NCI-H460 (cell line): Measurements from ENCODE around the gene LMOD2. TPM values are rescaled to one million over a fixed set of nuclear protein-coding genes. Genes with fewer than 3 reads are reported as not detected.
A peak's percentile ranks its signal among the peaks of the same experiment; 100 is the strongest.

Source experiments
- DNase-seq: peaks from one replicate; pipeline ENCODE4 v3.0.0-alpha.2; 2016; ENCODE audit warnings: low read depth; ENCODE audit errors: extremely low read depth
- total RNA-seq: library from RNA; depleted of rRNA; stranded (reverse); fragments of >200 nt; shearing (Covaris generic); gene quantifications from 2 replicates; pipeline ENCODE4 v1.2.3, GENCODE V29; 2014

The LMOD2 gene
- total RNA-seq, 1 experiment from 2014 or later: not detected

DNA sequence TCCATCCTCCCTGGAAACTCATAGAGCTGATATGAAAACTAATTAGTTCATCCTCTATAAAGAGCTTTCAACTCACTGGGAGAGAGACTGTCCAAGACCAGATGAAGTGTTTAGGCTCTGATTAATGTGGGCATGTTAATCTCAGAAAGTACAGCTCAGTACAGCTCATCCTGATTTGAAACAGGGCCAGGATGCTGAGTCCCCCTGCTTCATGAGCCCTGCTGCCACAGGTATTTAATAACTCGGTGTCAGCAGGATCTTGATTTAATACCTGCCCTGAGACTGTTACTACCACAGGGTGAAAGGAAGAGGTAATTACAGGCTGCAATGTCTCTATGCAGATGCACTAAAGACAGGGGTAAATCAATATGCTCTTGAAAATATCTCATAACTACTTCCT, 10.8 kb downstream of the LMOD2 start:
- no peak for DNase-seq

DNA sequence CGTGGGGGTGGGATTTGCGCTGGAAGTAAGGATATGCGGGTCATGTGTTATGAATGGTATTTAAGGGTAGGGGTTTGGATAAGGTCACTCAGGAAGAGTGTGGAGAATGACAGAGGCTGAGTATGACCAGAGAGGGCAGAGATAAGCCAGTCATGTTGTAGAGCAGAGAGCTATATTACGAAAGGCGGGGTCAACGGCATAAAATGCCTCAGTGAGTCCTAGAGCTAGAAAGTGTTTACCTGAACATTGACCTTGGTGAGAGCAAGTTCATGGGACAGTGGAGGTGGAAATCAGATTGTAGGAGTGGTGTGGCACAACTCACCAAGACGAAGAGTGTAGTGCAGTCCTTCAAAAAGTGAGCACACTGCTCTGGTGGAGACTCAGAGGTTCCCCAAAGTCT, 13.8 kb downstream of the LMOD2 start:
- DNase-seq: no peak

DNA sequence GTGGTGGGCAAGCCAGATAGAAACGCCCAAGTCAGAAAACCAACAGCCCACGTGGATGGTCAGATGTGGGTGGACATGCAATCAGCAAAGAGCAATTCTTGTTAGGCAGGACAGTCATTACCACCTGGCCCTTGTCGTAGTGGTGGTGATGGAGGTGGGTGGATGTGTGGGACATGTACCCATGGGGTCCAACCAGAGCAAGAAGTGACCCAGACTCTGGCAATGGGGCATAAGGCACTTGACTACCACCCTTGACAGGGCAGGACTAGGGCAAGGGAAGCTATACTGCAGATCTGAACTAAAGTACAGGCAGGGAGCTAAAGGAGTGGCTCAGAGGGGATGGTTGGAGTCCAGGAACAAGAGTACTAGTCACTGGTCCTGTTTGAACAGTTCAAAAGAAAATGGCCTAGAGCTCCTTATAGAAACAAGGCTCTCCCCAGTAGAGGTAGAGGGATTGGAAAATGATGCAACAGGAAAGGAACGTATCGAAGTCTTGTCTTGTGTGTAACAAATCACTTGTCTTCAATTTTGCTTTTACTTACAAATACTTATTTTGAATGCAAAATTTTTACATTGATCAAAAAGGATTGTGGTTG, 17.6 kb downstream of the LMOD2 start:
- no peak for DNase-seq

DNA sequence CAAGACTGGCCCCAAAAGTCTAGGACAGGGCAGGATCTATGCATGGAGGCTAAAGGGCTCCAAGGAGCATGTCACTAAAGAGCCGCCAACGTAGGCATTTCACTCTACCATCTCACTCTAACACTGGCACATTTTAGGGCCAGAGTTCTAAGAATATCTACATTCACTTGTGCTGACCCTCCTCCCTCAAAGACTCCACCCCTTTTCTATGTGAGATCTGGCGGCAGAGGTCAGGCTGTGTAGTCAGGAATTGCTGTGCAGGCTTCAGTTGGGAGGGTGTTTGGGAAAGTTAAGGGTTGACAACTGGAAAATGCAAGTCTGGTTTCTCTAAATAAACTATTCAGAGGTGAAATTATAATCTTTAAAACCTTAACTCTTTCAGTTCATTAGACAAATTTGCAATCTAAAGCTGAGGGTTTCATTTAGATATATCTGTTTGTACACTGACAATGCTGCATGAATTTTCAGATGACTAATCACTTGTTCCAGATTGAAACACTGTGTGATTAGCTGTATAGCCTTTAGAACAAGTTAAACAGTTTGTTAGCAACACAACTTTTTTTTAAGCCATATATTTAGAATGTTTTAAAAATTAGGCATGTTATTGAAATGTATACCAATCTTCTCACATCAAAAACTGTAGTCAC, 18.2 kb downstream of the LMOD2 start:
- no peak for DNase-seq

DNA sequence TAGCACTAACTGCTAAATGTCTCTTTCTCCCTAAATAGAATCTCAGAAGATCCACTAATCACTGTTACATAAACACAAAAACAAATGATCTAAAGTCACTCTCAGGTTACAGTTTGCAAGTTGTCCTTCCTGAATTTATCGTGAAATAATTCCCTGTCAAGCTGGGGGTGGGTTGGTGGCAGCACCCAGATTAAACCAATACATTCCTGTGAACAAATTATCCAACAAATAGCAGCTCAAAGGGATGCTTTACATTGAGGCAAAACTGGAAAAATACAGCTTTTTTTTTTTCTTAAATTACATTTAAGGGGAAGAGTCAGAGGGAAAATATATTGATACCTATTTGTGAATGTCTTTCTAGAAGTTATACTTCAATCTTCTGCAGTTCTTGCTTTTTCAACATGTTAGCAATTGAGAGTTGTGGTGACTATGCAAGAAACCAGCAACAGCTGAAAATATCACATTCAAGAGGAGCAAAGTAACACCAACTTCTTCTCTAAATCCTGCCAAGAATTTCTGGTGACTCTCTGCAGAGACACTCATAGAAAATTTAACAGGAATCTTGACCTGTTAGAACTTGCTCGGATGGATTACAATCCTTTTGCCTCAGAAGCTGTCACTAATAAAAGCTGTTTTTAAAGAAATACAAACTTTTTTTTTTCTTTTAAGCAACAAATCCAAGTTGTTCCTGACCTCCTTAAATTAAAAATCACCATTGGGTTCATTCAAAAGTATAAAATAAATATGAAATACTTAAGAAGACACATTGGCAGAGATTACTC, 18.9 kb downstream of the LMOD2 start:
- no peak for DNase-seq

DNA sequence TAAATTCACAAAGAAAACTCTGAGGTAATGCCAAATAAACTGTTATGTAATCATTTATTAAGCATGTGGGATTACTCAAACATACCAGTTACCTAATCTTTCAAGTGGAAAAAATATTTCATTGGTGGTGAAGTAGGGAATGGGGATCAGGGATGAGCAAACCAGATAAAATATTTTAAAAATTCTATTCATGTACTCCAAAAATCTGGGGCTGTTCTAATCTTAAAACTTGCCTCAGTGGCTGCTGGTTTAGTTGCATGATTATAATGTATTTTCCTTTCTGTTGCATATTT, 19.5 kb downstream of the LMOD2 start:
- no peak for DNase-seq

DNA sequence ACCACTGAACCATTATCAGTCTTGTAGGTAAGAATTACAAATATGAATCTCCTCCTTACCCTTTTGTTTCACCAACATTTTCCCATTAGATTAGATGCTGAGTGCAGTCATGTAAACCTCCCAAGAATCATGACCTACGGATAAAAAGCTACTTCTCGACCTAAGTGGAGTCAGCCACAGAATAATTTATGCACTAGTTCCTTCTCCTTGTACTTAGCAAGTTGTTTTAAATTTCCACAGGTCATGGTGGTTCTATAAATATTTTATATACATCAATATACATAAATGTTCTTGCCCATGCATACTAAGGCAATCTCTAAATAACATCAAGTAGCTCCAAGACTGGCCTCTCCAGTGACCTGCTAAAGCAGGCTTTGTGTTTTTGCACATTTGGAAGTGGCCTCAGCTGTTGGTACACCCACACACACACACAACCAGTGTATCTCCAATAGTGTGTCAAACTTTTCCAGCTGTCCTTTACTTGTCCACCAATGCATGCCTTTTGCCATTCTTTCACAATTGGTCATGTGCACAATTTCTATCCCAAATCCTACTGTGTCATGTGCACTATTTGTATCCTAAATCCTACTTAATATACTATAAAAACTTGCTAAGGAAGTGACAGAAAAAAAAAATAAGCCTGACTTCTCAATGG, 21.5 kb downstream of the LMOD2 start:
- DNase-seq: no peak

DNA sequence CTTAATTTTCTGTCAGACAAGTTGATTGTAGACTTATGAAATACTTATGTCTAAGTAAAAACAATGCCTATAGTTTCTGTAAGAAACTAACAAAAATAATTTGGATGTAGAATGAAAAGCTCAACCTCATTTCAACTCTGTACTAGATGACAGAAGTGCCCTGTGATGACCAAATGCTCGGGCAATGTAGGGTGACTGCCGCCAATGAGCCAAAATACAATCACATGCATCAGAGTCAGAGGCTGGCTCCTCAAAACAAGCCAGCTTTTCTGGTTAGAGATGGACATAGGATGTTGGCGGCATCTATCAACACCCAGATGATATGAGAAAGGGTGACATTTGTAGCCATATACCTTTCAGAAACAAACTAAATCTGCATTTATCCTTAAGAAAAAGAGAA, 23.9 kb downstream of the LMOD2 start:
- DNase-seq: no peak

DNA sequence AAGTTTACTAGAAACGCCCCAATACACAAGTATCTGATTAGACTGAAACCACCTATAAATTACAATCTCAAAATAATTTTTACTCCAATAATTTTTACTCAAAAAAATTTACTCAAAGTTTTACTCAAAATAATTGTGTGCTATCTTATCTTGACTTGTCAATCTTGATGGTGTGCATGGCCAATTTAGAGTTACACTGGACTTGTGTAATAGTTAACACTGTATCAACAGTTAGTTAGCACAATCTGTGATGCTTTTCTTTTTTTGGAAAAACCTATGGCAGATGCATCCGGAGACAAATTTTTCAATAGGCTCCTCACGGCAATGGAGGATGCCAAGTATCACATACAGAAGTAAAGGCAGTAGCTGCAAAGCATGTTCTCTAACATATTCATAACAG, 24.9 kb downstream of the LMOD2 start:
- no peak for DNase-seq

DNA sequence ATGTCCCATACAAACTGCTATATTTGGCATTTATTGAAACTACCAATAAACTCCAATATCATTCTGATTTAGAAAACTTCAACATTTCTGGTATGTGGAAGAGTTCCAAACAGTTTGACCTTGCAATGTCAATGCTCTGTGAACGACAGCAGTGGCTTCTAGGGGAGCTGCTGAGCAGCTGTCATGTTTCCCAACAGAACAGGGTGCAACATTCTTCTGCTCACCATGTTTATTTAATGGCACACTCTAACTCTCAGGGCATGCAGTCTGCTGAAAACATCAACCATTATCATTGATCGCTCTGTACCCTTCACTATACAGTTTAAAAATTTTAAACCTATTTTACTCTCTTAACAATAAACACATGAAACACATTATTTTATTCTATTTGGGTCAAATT, 25.9 kb downstream of the LMOD2 start:
- DNase-seq: no peak

DNA sequence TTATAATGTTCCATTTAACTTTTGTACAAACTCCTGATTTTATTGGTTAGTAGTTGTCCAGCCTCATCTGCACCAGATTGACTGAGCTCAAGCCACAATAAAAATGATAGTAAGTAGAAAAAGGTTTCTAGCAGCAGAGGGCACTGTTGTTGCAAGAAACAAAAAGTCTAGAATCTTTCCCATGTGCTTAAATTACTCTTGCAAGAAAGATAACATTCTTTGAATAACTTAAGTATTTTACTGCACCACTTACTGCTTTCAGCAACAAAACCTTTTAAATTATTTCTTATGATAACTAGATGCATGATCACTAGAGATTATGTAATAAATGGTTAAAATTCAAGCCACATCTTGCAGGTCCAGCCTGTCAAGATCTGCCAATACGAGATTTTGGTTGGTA, 27.0 kb downstream of the LMOD2 start:
- peak; percentile 66 for DNase-seq

DNA sequence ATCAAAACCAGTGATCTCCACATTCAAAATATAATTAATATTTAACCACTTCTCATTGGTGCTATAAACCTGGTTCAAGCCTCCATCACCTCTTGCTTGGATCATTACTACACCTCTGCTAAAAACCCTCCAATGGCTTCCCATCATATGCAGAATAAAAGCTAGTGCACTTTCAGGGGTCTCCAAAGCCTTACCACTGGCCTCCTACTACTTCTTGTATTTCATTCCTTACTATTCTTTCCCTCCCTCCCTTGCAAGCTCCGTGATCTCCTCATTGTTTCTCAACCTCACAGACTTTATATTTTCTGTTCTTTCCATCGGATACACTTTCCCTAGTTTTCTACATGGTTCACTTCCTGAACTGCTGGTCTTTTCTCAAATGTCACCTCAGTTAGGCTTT, 31.5 kb downstream of the LMOD2 start:
- DNase-seq: no peak

DNA sequence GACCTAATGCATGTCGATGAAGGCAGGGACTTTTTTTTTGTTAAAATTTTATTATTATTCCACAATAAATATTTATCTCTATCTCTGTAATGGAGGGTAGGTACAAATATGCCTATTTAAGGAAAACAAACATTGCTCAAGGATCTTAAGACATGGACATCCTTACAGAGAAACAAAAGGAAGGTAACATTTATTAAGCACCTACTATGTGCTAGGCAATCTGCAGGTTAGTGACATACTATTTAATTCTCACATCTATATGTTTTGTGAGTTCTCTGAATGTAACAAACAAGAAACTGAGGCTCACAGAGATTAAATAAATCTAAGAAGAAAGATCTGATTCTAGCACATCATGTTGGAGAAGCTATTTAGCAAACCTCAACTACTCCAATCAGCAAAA, 32.1 kb downstream of the LMOD2 start:
- no peak for DNase-seq

DNA sequence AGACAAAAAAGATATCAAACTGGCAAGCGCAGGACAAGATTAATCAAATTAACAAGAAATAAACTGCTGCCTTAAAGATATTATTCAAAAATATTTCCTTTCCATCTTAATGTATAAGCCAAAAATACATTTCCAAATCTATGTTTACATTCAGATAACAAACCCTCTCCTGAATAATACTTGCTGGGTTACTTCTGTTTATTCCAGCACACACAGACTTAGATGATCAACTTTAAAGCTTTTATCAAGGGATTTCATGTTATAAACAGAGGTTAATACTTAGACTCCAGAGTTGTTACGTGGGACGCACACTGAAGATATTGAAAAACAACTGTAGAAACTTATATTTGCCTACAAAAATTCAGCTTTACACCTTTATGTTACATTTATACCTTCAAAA, 33.6 kb downstream of the LMOD2 start:
- no peak for DNase-seq

DNA sequence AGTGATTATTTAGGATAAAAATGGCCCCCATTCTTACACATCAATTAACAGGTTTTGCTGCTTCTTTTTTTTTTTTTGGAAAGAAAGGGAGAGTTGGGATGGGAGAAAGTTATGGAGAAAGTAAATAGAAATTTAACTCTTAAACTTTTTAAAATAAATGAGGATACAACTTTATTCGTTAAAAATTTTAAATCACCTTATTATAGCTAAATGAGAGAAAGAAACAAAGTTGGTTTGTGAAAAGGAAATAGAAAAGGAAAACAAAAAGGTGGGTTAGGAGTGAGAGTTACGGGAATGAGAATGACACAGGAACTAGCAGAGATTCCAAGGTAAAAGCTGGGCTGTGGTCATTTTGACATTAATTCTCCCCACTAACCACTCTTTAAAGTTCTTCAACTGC, 34.9 kb downstream of the LMOD2 start:
- no peak for DNase-seq

DNA sequence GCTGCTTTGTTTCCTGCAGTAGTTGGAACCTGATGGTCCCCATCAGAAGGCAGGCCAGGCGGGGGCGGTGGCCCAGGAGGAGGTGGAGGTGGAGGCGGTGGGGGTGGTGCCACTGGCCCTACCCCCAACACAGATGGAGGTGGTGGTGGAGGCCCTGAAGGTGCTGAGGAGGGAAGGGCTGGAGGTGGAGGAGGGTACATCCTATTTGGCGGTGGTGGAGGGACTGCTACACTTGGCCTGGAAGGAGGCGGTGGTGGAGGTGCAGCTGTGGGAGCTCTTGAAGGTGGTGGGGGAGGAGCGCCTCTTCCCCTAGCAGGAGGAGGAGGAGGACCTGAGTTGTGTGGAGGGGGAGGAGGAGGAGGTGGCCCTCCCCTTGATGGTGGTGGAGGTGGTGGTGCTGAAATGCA, 36.8 kb downstream of the LMOD2 start:
- DNase-seq: no peak

DNA sequence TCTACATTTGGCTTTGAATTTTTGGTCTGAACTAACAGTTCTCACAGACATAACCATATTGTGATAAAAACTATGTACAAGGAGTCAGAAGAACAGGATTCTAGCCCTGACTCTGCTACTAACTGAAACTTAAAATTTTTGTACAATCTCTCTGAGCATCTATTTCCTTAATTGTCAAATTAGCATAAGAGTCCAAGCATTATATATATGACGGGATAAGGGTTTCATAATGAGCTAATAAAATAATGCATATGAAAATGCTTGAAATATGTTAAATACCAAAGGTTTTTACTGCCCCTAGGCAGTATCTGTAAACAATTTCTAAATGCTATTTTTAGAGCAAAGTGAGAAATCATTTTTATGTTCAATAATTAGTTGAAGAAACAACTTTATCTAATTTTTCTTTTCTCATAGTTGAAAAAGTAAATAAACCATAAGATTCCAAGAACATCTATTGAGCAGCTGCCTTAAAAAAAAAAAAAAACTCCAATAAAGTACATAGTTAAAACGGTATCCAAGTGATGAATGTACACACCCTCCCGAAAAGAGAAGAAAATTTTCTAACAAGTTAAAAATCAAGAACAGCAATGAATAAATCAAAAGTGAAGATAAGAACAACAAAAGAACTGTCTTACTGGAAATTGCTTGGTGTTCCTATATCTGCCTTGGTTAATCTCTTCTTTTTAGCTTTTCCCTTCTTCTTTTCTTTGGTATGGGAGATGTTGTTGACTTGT, 40.4 kb downstream of the LMOD2 start:
- DNase-seq: no peak

DNA sequence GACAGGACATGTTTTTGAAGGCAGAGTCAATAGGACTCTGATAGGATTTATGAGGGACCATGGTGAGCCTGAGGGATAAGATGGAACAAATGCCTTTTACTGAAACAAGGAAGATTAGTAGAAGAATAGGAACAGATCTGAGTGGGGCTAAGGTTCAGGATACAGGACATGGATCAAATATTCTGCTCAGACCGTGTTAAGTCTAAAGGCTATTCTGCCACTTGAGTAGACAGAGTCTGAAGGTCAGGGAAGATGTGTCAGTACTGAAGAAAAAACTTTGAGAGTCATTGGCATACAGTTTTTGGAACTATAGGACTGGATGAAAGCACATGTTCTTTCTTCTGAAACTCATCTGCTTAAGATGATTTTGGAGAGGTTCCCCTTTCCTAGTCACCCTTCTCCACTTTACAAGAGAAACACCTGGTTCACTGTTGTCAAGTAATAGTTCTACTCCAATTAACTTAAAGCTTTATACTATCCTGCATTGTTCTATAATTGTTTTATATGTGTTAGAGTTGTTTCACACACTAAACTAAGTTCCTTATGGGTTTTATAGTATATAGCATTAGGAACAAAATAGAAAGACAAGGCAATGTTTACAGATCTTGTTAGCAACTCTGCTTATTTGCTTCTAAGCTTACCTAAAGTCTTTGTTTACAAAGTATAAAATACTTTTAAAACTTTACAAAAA, 49.7 kb downstream of the LMOD2 start:
- no peak for DNase-seq

DNA sequence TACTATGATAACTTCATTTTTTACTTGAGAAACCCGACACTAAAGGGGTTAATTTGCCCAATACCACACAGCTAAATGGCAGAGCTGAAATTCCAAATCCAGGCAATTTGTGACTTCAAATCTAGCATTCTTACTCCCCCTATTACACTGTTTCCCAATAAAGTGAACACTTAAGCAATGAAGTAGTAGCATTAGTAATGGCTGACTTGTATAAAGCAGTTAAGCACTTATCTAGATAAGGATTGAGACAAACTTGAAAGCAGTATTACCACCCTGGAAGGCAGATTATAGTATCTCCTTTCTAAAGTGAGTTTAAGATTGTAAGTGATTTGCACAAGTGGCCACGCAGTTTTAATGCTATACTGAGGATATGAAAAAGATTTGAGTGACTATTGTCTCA, 53.9 kb downstream of the LMOD2 start:
- no peak for DNase-seq

DNA sequence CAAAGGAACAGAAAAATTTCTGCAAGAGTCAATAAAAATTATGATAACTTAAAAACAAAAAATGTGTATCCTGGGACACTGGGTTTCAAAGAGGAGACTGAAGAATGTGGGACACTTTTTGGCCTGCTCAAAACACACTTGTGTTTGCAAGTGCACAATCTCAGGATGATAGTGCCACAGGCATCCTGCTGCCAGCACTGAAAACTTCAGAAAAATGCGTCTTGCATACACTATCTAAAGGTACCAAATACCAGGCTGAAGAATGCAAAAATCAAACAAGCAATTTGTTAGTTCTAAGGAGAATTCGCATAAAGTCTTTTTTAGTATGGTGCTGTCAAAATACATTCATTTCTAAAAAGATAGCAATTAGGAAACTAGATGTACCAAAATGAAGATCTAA, 55.0 kb downstream of the LMOD2 start:
- DNase-seq: no peak

DNA sequence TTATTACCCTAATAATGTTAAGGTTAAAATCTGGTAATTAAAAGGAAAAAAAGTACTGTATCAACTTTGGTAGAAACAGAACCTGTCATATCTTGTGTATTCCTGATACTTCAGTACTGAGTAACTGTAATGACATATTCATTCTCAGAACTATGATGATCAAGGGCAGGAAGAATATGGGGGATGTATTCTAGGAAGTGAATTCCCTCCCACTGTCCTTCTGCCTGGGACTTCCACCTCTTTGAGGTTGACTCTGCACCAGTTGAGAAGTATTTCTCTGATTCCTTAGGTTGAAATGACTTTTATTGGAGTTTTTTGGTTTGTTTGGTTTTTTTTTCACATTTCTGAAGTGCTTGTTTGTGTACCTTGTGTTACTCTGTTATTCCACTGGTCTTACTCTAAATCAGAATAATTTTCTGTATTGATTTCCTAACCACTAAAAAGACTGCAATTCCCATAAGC, 56.2 kb downstream of the LMOD2 start:
- DNase-seq: no peak
